COLO829 (cell line): ENCODE measurements around the gene ADARB2.
"Not testable (repeated sequence)": the region's sequence is repeated elsewhere in the genome, so short reads cannot be mapped to it uniquely, and the experiment has no call there.

ENCODE experiments used
- DNase-seq: peaks from one replicate; pipeline ENCODE4 v3.0.0; 2012; ENCODE audit warnings: low spot score

ADARB2 gene

GRCh38 chr10:1406967-1407945 is 330.1 kb downstream of the ADARB2 start:
- DNase-seq: no peak

GRCh38 chr10:1406132-1406966 is 331.0 kb downstream of the ADARB2 start:
- no peak for DNase-seq

GRCh38 chr10:1404323-1405260 is 332.7 kb downstream of the ADARB2 start:
- no peak for DNase-seq

GRCh38 chr10:1403508-1404322 is 333.6 kb downstream of the ADARB2 start:
- no peak for DNase-seq

- no peak for DNase-seq
Measured at GRCh38 chr10:1402816-1403507, 334.4 kb downstream of the ADARB2 start.

- DNase-seq: no peak
Measured at GRCh38 chr10:1402016-1402770, 335.1 kb downstream of the ADARB2 start.

GRCh38 chr10:1401071-1401965 is 336.0 kb downstream of the ADARB2 start:
- no peak for DNase-seq

- no peak for DNase-seq
Measured at GRCh38 chr10:1400101-1401070, 336.9 kb downstream of the ADARB2 start.

- no peak for DNase-seq
Measured at GRCh38 chr10:1399431-1400100, 337.8 kb downstream of the ADARB2 start.

GRCh38 chr10:1398626-1399410 is 338.5 kb downstream of the ADARB2 start:
- DNase-seq: no peak

GRCh38 chr10:1398116-1398515 is 339.2 kb downstream of the ADARB2 start:
- not testable (repeated sequence) for DNase-seq

GRCh38 chr10:1396297-1396635 is 341.1 kb downstream of the ADARB2 start:
- DNase-seq: no peak

- DNase-seq: no peak
Measured at GRCh38 chr10:1395481-1396296, 341.6 kb downstream of the ADARB2 start.

GRCh38 chr10:1395025-1395480 is 342.3 kb downstream of the ADARB2 start:
- DNase-seq: no peak
